HepG2 (cell line): ENCODE results near the gene PKD2L1. TPM values are rescaled to one million over a fixed set of nuclear protein-coding genes. Genes with fewer than 3 reads are reported as not detected.

Experiments used
- AHDC1 ChIP-seq: sonication (generic); formaldehyde crosslinking; IDR thresholded peaks from 2 replicates; pipeline ENCODE4 v1.5.1; 2020; ENCODE audit warnings: mild to moderate bottlenecking, missing genetic modification reagents, borderline replicate concordance
- CREB3 ChIP-seq: sonication (generic); formaldehyde crosslinking; IDR thresholded peaks from 2 replicates; pipeline ENCODE4 v1.5.0; 2020; ENCODE audit warnings: missing genetic modification reagents
- DR1 ChIP-seq: sonication (generic); formaldehyde crosslinking; IDR thresholded peaks from 2 replicates; pipeline ENCODE4 v1.8.0; 2021; ENCODE audit warnings: mild to moderate bottlenecking, missing genetic modification reagents, inconsistent platforms
- GPBP1L1 ChIP-seq: sonication (generic); formaldehyde crosslinking; IDR thresholded peaks from 2 replicates; pipeline ENCODE4 v1.5.0; 2020; ENCODE audit warnings: mild to moderate bottlenecking, missing genetic modification reagents
- HNRNPL ChIP-seq: fragments of 200-400 bp; formaldehyde crosslinking; IDR thresholded peaks from 2 replicates; pipeline ENCODE4 v1.6.1; 2017; ENCODE audit warnings: mild to moderate bottlenecking, low read depth, low read length
- IRF9 ChIP-seq: sonication (generic); formaldehyde crosslinking; IDR thresholded peaks from 2 replicates; pipeline ENCODE4 v1.8.0; 2022; ENCODE audit warnings: missing genetic modification reagents, mild to moderate bottlenecking, borderline replicate concordance
- IRX3 ChIP-seq: sonication (generic); formaldehyde crosslinking; IDR thresholded peaks from 2 replicates; pipeline ENCODE4 v1.8.1; 2023; ENCODE audit warnings: mild to moderate bottlenecking, low read depth, missing genetic modification reagents, borderline replicate concordance
- JARID2 ChIP-seq: sonication (generic); formaldehyde crosslinking; IDR thresholded peaks from 2 replicates; pipeline ENCODE4 v1.8.1; 2023; ENCODE audit warnings: missing genetic modification reagents, inconsistent platforms; ENCODE audit not compliant: insufficient replicate concordance
- MAFG ChIP-seq: sonication (generic); formaldehyde crosslinking; IDR thresholded peaks from 2 replicates; pipeline ENCODE4 v1.5.1; 2020; ENCODE audit warnings: mild to moderate bottlenecking, missing genetic modification reagents
- RBAK ChIP-seq: sonication (generic); formaldehyde crosslinking; IDR thresholded peaks from 2 replicates; pipeline ENCODE4 v1.5.1; 2020; ENCODE audit warnings: mild to moderate bottlenecking, missing genetic modification reagents
- RELA ChIP-seq: sonication (generic); formaldehyde crosslinking; IDR thresholded peaks from 2 replicates; pipeline ENCODE4 v1.4.0; 2020; ENCODE audit warnings: missing genetic modification reagents
- SIX1 ChIP-seq: sonication (generic); formaldehyde crosslinking; IDR thresholded peaks from 2 replicates; pipeline ENCODE4 v1.4.0; 2020; ENCODE audit warnings: missing genetic modification reagents, borderline replicate concordance
- YY1 ChIP-seq: IDR thresholded peaks from 2 replicates; pipeline ENCODE4 v1.6.1; 2011; ENCODE audit warnings: low read length, low read depth, moderate library complexity, mild to moderate bottlenecking; ENCODE audit not compliant: insufficient read depth, insufficient replicate concordance
- ZNF224 ChIP-seq: sonication (generic); formaldehyde crosslinking; IDR thresholded peaks from 2 replicates; pipeline ENCODE4 v1.5.0; 2020; ENCODE audit warnings: mild to moderate bottlenecking, missing genetic modification reagents
- polyA plus RNA-seq, 8 experiments: library from polyadenylated mRNA; depleted of rRNA in 3 of 8; stranded (reverse) in 7 of 8; unstranded in 1 of 8; fragments of >200 nt; fragmentation: Illumina TruSeq in 4 of 8; extraction: Trizol in 4 of 8; gene quantifications; 2 replicates each; pipeline versions ENCODE4 v1.2.1 to v1.2.3, GENCODE V29; 2011 to 2016; ENCODE audit warnings: low read depth in 4 of 8, missing spikeins in 1 of 8, mixed read lengths in 1 of 8; ENCODE audit not compliant: insufficient read depth in 1 of 8
- total RNA-seq, 5 experiments: library from RNA; depleted of rRNA; stranded (reverse); fragments of >200 nt; fragmentation: Illumina TruSeq; extraction: Trizol; gene quantifications; 2 replicates each; pipeline ENCODE4 v1.2.3, GENCODE V29; 2016; ENCODE audit warnings: low read depth in 1 of 5
- TF ChIP-seq, protein P1 (sequence below): IDR thresholded peaks from 2 replicates; pipeline ENCODE4 v1.6.1; 2016; ENCODE audit warnings: control low read depth

Gene PKD2L1
- total and polyA plus RNA-seq, 2 of the 13 experiments (the other 11 are each of a cell fraction or from before 2014, with no cell fraction given) = 0.07 to 0.15 TPM

GRCh38 chr10:100373298-100374199 is 43.5 kb upstream of the PKD2L1 start (continued):
- no peak for TF ChIP-seq GPBP1L1
- peak; percentile 57; the same call in 1 of the 2 replicates for TF ChIP-seq SIX1
- no peak for TF ChIP-seq JARID2 (CRISPR knock-in tag)
- 0 out of 2 replicates have a peak, but pooled peaks have one; percentile 73 for TF ChIP-seq RELA (CRISPR knock-in tag)
- TF ChIP-seq DR1 (CRISPR knock-in tag) = peak; percentile 38; the same call in 1 of the 2 replicates
- peak; percentile 45; the same call in 1 of the 2 replicates for TF ChIP-seq IRF9 (CRISPR knock-in tag)
- TF ChIP-seq RBAK (CRISPR knock-in tag) = no peak
- TF ChIP-seq, protein P1, sequence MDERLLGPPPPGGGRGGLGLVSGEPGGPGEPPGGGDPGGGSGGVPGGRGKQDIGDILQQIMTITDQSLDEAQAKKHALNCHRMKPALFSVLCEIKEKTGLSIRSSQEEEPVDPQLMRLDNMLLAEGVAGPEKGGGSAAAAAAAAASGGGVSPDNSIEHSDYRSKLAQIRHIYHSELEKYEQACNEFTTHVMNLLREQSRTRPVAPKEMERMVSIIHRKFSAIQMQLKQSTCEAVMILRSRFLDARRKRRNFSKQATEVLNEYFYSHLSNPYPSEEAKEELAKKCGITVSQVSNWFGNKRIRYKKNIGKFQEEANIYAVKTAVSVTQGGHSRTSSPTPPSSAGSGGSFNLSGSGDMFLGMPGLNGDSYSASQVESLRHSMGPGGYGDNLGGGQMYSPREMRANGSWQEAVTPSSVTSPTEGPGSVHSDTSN (CRISPR knock-in tag) = no peak
- TF ChIP-seq MAFG (CRISPR knock-in tag) = no peak
- TF ChIP-seq IRX3 (CRISPR knock-in tag) = no peak
- no peak; the same call in 1 of the 2 replicates for TF ChIP-seq AHDC1 (CRISPR knock-in tag)
- no peak for TF ChIP-seq CREB3 (CRISPR knock-in tag)
- TF ChIP-seq ZNF224 (CRISPR knock-in tag) = no peak; the same call in 1 of the 2 replicates
- peak; percentile 70 for TF ChIP-seq YY1
- TF ChIP-seq HNRNPL = peak; percentile 82; the same call in 1 of the 2 replicates
